CD4-positive, alpha-beta T cell treated with Interferon gamma for 1 hour (primary cell): ENCODE data around the gene ZFHX2.
"Not testable (repeated sequence)": the region's sequence is repeated elsewhere in the genome, so short reads cannot be mapped to it uniquely, and the experiment has no call there.

Experiments used
- DNase-seq: peaks from one replicate; pipeline ENCODE4 v3.0.0-alpha.2; 2020

Gene ZFHX2

GRCh38 chr14:23538785-23539184, 12.8 kb downstream of the ZFHX2 start:
- no peak for DNase-seq

- no peak for DNase-seq
Observed at GRCh38 chr14:23538050-23538718, 13.4 kb downstream of the ZFHX2 start.

- no peak for DNase-seq
Observed at GRCh38 chr14:23537351-23538049, 14.1 kb downstream of the ZFHX2 start.

GRCh38 chr14:23536906-23537305, 14.7 kb downstream of the ZFHX2 start:
- DNase-seq: not testable (repeated sequence)

GRCh38 chr14:23536494-23536893, 15.1 kb downstream of the ZFHX2 start:
- DNase-seq: no peak

GRCh38 chr14:23535943-23536342, 15.6 kb downstream of the ZFHX2 start:
- no peak for DNase-seq

GRCh38 chr14:23533652-23534435, 17.7 kb downstream of the ZFHX2 start:
- no peak for DNase-seq

- no peak for DNase-seq
Observed at GRCh38 chr14:23532658-23533057, 18.9 kb downstream of the ZFHX2 start.

GRCh38 chr14:23531391-23531790, 20.2 kb downstream of the ZFHX2 start:
- no peak for DNase-seq

- no peak for DNase-seq
Observed at GRCh38 chr14:23530375-23531055, 21.1 kb downstream of the ZFHX2 start.

GRCh38 chr14:23529016-23529415, 22.5 kb downstream of the ZFHX2 start:
- DNase-seq: no peak

- DNase-seq: no peak
Observed at GRCh38 chr14:23528555-23528954, 23.0 kb downstream of the ZFHX2 start.

GRCh38 chr14:23525611-23526010, 26.0 kb downstream of the ZFHX2 start:
- no peak for DNase-seq

- no peak for DNase-seq
Observed at GRCh38 chr14:23524954-23525353, 26.6 kb downstream of the ZFHX2 start.

- DNase-seq: no peak
Observed at GRCh38 chr14:23523229-23524016, 28.1 kb downstream of the ZFHX2 start.

GRCh38 chr14:23522643-23523198, 28.8 kb downstream of the ZFHX2 start:
- no peak for DNase-seq

- no peak for DNase-seq
Observed at GRCh38 chr14:23521785-23522640, 29.6 kb downstream of the ZFHX2 start.

GRCh38 chr14:23520899-23521533, 30.5 kb downstream of the ZFHX2 start:
- DNase-seq: no peak

GRCh38 chr14:23518709-23519108, 32.9 kb downstream of the ZFHX2 start:
- no peak for DNase-seq

- DNase-seq: no peak
Observed at GRCh38 chr14:23517650-23518326, 33.8 kb downstream of the ZFHX2 start.
